Measurements from ENCODE around the gene CYP39A1. TPM values are rescaled to one million over a fixed set of nuclear protein-coding genes. Genes with fewer than 3 reads are reported as not detected.

Gene CYP39A1, protein sequence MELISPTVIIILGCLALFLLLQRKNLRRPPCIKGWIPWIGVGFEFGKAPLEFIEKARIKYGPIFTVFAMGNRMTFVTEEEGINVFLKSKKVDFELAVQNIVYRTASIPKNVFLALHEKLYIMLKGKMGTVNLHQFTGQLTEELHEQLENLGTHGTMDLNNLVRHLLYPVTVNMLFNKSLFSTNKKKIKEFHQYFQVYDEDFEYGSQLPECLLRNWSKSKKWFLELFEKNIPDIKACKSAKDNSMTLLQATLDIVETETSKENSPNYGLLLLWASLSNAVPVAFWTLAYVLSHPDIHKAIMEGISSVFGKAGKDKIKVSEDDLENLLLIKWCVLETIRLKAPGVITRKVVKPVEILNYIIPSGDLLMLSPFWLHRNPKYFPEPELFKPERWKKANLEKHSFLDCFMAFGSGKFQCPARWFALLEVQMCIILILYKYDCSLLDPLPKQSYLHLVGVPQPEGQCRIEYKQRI
- total RNA-seq (3.6 and 3.8 TPM in 2 replicates), polyA plus RNA-seq (0.24 and 0.49 TPM in 2 replicates), polyA minus RNA-seq (ENCODE audit: low replicate concordance) (not detected in 2 replicates)
- 0.26 and 0.39 TPM in 2 replicates for polyA plus RNA-seq (2012)

DNA sequence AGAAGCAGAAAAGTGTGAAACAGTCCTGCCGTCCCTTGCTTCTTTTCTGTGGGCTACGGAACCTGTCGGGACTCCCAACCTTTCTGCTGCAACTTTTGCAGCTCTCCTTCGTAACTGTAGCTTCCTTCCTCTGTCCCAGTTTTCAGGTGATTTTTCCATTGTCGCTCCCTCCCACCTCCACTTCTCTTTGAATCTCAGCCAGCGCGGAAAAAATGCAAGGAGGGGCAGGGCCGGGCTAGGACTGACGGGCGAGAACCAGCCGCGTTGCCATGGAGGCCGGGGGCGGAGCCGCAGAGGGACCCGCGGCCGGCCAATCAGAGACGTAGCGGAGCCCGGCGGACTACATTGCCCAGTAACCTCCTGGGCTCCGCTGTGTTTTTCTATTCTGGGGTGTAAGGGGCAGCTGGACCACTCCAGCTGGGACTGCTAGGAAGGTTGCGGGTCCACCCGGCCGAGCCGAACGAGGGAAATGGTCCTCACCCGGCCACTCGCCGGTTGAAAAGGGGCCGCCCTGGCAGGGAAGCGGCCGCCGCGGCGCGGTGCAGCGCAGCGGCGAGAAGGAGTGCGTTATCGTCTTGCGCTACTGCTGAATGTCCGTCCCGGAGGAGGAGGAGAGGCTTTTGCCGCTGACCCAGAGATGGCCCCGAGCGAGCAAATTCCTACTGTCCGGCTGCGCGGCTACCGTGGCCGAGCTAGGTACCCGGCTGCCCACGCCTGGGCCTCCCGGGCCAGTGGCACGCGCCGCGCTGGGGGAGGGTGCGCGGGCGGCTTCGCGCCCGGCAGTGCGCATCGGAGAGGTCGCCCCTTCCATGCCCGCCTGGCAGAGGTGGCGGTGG is at the start of gene CYP39A1, which contains the start of gene SLC25A27:
CYP39A1 (minus strand) TSS at position 216 of the 836 bp plus-strand sequence. CDS start 236 bp downstream, outside the sequence.
SLC25A27 (plus strand) TSS at position 373 of the 836 bp plus-strand sequence; CDS start at position 591, 218 bp downstream.
- Histone ChIP-seq H3K27me3 (ENCODE audit: control insufficient read depth, insufficient read depth, low read length) (no peaks in the 10 kb centered on the region), H4K20me1 (ENCODE audit: control insufficient read depth, extremely low read depth, insufficient read depth, low read length) (no peaks in the 10 kb centered on the region), H3K4me3 (replicated peaks in 1 of 4; ENCODE audit: control extremely low read depth in 1 of 4, insufficient read depth in 1 of 4, low read depth in 3 of 4, low read length in 4 of 4) (peak within 1 kb of the TSS; percentile 87 to 96 (median 90)), H3K9me3 (ENCODE audit: control insufficient read depth, insufficient read depth, low read depth, low read length) (no peaks in the 10 kb centered on the region), H3K79me2 (ENCODE audit: control insufficient read depth, insufficient read depth, low read length) (no peaks in the 10 kb centered on the region), H3K4me1 (ENCODE audit: control insufficient read depth, extremely low read depth, insufficient read depth, low read length) (no peaks in the 10 kb centered on the region), H3K27ac (ENCODE audit: insufficient read depth, low read length) (peak within 1 kb of the TSS; percentile 22), H3K4me2 (ENCODE audit: extremely low read depth, insufficient read depth, low read length) (peak within 1 kb of the TSS; percentile 98), H3K9ac (ENCODE audit: insufficient read depth, low read length) (peak within 1 kb of the TSS; percentile 48), H2AFZ (ENCODE audit: low read length) (peak within 1 kb of the TSS; percentile 97), H3K36me3 (ENCODE audit: control insufficient read depth, insufficient read depth, low read length) (no peaks in the 10 kb centered on the region)
- no peak for TF ChIP-seq EZH2 (IDR thresholded peaks at IDR 0.05; ENCODE audit: low read length, missing control alignments)
- TF ChIP-seq, protein P1, sequence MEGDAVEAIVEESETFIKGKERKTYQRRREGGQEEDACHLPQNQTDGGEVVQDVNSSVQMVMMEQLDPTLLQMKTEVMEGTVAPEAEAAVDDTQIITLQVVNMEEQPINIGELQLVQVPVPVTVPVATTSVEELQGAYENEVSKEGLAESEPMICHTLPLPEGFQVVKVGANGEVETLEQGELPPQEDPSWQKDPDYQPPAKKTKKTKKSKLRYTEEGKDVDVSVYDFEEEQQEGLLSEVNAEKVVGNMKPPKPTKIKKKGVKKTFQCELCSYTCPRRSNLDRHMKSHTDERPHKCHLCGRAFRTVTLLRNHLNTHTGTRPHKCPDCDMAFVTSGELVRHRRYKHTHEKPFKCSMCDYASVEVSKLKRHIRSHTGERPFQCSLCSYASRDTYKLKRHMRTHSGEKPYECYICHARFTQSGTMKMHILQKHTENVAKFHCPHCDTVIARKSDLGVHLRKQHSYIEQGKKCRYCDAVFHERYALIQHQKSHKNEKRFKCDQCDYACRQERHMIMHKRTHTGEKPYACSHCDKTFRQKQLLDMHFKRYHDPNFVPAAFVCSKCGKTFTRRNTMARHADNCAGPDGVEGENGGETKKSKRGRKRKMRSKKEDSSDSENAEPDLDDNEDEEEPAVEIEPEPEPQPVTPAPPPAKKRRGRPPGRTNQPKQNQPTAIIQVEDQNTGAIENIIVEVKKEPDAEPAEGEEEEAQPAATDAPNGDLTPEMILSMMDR (conservative IDR thresholded peaks at IDR 0.05 in 1 of 2, IDR thresholded peaks at IDR 0.05 in 1 of 2; ENCODE audit: low read depth in 1 of 2, low read length in 2 of 2) = no peak
- DNase-seq (ENCODE audit: low read depth in 2 of 2) = peak; percentile 81 to 83

DNA sequence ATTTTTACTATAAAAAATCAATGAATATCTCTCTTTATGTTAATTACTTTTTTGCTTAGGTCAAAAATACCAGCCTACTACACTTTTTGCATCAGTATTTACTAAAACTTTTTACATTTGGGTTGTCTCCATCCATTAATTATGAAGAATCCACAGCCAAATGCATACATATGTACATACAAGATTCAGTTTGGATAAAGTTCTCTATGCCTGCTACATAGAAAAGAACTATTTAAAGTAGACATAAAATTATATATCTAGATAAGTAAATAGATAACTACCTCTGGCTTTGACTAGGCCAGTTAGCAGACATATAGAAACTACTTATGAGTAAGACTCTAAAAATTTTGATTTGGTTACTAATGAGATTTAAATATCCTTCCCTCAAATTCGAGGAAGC is 47.4 kb upstream of the CYP39A1 start:
- no peak overlapping the region for H3K4me2 ChIP-seq (ENCODE audit: extremely low read depth, insufficient read depth, low read length)
- H3K79me2 ChIP-seq (ENCODE audit: control insufficient read depth, insufficient read depth, low read length) = no peaks in the 10 kb centered on the region
- no peak overlapping the region for H2AFZ ChIP-seq (ENCODE audit: low read length)
- H3K9me3 ChIP-seq (ENCODE audit: control insufficient read depth, insufficient read depth, low read depth, low read length) = no peaks in the 10 kb centered on the region
- no peak overlapping the region for H3K9ac ChIP-seq (ENCODE audit: insufficient read depth, low read length)
- no peak overlapping the region for H3K4me3 ChIP-seq (replicated peaks in 1 of 4; ENCODE audit: control extremely low read depth in 1 of 4, insufficient read depth in 1 of 4, low read depth in 3 of 4, low read length in 4 of 4)
- no peaks in the 10 kb centered on the region for H3K4me1 ChIP-seq (ENCODE audit: control insufficient read depth, extremely low read depth, insufficient read depth, low read length)
- TF ChIP-seq, protein P1 (conservative IDR thresholded peaks at IDR 0.05 in 1 of 2, IDR thresholded peaks at IDR 0.05 in 1 of 2; ENCODE audit: low read depth in 1 of 2, low read length in 2 of 2) = no peak
- TF ChIP-seq EZH2 (IDR thresholded peaks at IDR 0.05; ENCODE audit: low read length, missing control alignments) = no peak
- H4K20me1 ChIP-seq (ENCODE audit: control insufficient read depth, extremely low read depth, insufficient read depth, low read length) = no peaks in the 10 kb centered on the region
- H3K27me3 ChIP-seq (ENCODE audit: control insufficient read depth, insufficient read depth, low read length) = no peaks in the 10 kb centered on the region
- no peak for DNase-seq (ENCODE audit: low read depth in 2 of 2)
- no peaks in the 10 kb centered on the region for H3K36me3 ChIP-seq (ENCODE audit: control insufficient read depth, insufficient read depth, low read length)
- H3K27ac ChIP-seq (ENCODE audit: insufficient read depth, low read length) = no peak overlapping the region

Measured in fibroblast of lung (primary cell).